ENCODE results near the gene RHOF. TPM values are rescaled to one million over a fixed set of nuclear protein-coding genes. Genes with fewer than 3 reads are reported as not detected.

Gene RHOF
- total RNA-seq, 4 donors from 2014 or later = 22.8 to 105 (median 69.9) TPM

- DNase-seq = no peak
- no peak overlapping the region for H3K4me3 ChIP-seq (replicated peaks in 1 of 3)
- H3K27me3 ChIP-seq = no peaks in the 10 kb centered on the region
- WGBS, 2 donors = 81 to 93% methylated on average over 9 to 12 of the region's 14 CpGs
- intact Hi-C loops (cut with DNase I) = no loop called here
- TF ChIP-seq, protein P1, sequence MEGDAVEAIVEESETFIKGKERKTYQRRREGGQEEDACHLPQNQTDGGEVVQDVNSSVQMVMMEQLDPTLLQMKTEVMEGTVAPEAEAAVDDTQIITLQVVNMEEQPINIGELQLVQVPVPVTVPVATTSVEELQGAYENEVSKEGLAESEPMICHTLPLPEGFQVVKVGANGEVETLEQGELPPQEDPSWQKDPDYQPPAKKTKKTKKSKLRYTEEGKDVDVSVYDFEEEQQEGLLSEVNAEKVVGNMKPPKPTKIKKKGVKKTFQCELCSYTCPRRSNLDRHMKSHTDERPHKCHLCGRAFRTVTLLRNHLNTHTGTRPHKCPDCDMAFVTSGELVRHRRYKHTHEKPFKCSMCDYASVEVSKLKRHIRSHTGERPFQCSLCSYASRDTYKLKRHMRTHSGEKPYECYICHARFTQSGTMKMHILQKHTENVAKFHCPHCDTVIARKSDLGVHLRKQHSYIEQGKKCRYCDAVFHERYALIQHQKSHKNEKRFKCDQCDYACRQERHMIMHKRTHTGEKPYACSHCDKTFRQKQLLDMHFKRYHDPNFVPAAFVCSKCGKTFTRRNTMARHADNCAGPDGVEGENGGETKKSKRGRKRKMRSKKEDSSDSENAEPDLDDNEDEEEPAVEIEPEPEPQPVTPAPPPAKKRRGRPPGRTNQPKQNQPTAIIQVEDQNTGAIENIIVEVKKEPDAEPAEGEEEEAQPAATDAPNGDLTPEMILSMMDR (IDR thresholded peaks at IDR 0.05) = no peak
- no peak for TF ChIP-seq POLR2A (IDR thresholded peaks at IDR 0.05)
- peaks cover 25 to 32% of the 10 kb centered on the region in 2 donors for H3K36me3 ChIP-seq
- H3K9me3 ChIP-seq = no peaks in the 10 kb centered on the region
- H3K4me1 ChIP-seq = peaks cover 34 to 44% of the 10 kb centered on the region in 2 donors
- peak overlapping the region in 1 of 3 donors; percentile 23 for H3K27ac ChIP-seq
These were observed 14.3 kb upstream of the RHOF start for GRCh38 chr12:121807642-121808347.

DNA sequence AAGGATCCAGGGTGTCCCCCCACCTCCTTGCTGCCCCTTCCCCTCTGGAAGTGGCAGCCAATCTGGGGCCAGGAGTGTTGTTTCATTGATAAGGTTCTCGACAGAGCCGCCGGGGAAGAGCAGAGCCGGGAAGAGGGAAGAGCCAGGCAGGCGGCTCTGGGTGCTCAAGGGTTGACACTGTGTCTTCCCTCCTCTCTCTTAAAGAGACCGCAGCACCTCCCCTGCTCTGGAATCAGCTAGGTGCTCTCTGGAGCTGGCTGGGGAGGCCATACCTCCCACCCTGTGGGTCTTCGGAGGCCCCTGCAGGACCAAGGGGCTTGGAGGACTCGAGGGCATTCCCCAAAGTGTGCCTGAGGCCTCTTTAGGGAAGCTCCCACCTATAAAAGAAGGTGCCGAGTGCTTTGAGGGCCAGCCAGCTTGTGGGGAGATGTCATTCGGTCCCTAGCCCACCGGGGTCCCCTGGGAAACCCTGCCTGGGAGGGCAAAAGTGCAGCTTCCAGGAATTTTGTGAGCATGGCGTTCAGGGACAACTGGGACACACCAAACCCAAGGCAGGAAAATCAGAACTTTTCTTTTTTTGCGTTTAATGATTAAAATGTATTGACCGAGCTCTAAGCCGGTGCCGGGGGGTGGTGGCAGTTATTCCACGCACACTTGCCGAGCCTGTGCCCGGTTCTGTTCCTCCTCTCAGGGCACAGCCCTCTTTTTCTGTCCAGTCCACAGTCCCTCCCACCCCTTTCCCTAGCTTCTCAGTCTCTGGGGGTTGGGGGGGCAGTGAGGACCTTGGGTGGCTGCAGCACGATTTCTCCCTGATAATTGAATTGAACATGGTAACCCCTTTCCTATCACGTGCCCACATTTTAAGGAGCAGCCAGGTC is 13.3 kb upstream of the RHOF start:
- WGBS, 2 donors = 43 to 53% methylated on average over 14 to 19 of the region's 21 CpGs
- H3K4me1 ChIP-seq = peaks cover 37 to 40% of the 10 kb centered on the region in 2 donors

DNA sequence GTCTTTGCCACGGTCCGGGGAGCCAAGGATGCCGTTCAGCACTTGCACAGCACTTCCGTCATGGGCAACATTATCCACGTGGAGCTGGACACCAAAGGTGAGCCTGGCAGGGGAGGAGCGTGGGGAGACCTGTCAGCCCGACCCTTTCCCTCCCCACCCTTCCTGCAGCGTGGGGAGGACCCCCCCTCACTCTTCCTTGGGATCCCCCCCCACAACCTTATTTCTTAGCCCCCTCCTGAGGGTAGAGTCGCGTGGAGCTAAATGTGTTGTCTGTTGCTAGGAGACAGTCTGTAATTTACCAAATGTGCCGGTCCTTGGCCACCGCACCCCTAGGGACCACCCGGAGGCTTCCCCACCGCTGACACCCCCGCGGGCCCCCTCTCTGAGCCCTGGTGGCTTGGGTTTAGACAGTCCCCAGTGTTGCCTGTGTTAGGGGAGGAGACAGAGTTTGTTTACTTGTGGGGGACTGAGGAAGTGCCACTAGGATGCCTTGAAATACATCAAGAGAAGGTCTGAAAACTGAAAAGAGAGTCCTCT is 12.6 kb upstream of the RHOF start:
- TF ChIP-seq, protein P1 (IDR thresholded peaks at IDR 0.05) = no peak
- no peak for TF ChIP-seq POLR2A (IDR thresholded peaks at IDR 0.05)
- H3K36me3 ChIP-seq = peaks cover 25 to 32% of the 10 kb centered on the region in 2 donors
- H3K4me3 ChIP-seq (replicated peaks in 1 of 3) = peak overlapping the region in 2 of 3 donors; percentile 9 to 89
- no peak for DNase-seq
- peaks cover 29 to 40% of the 10 kb centered on the region in 2 donors for H3K4me1 ChIP-seq
- intact Hi-C loops (cut with DNase I) = no loop called here
- H3K9me3 ChIP-seq = no peaks in the 10 kb centered on the region
- no peaks in the 10 kb centered on the region for H3K27me3 ChIP-seq
- H3K27ac ChIP-seq = peak overlapping the region in 2 of 3 donors; percentile 43 to 75
- 6 to 9% methylated on average over 15 to 16 of the region's 16 CpGs for WGBS, 2 donors

More for the DNA sequence above, 13.3 kb upstream of the RHOF start:
- Histone ChIP-seq H3K27ac (peak overlapping the region; percentile 5 to 75 (median 43)), H3K9me3 (no peaks in the 10 kb centered on the region), H3K27me3 (no peaks in the 10 kb centered on the region), H3K4me3 (replicated peaks in 1 of 3) (peak overlapping the region in 2 of 3 donors; percentile 9 to 89), H3K36me3 (peaks cover 25 to 32% of the 10 kb centered on the region in 2 donors)
- DNase-seq = no peak
- TF ChIP-seq, protein P1 (IDR thresholded peaks at IDR 0.05) = no peak
- TF ChIP-seq POLR2A (IDR thresholded peaks at IDR 0.05) = no peak
- intact Hi-C loops (cut with DNase I) = no loop called here

- 2 to 5% methylated on average over 41 to 42 of the region's 45 CpGs for WGBS, 2 donors
- no peak for DNase-seq
- Histone ChIP-seq H3K9me3 (no peaks in the 10 kb centered on the region), H3K27ac (peak overlapping the region; percentile 75 to 100 (median 85)), H3K4me1 (peaks cover 23 to 37% of the 10 kb centered on the region in 2 donors), H3K27me3 (no peaks in the 10 kb centered on the region), H3K4me3 (replicated peaks in 1 of 3) (peak overlapping the region; percentile 48 to 89 (median 62)), H3K36me3 (peaks cover 21 to 26% of the 10 kb centered on the region in 2 donors)
- TF ChIP-seq POLR2A (IDR thresholded peaks at IDR 0.05) = no peak
- TF ChIP-seq, protein P1 (IDR thresholded peaks at IDR 0.05) = no peak
- intact Hi-C loops (cut with DNase I) = no loop called here
These were observed 11.9 kb upstream of the RHOF start for GRCh38 chr12:121805171-121806008.
